DND-41 (cell line): ENCODE data around the gene PCDHGA9.

Experiments used
- CTCF ChIP-seq: IDR thresholded peaks from 2 replicates; pipeline ENCODE4 v1.5.1; 2012; ENCODE audit warnings: borderline replicate concordance, low read length, moderate library complexity, mild to moderate bottlenecking; ENCODE audit not compliant: poor library complexity, severe bottlenecking; ENCODE audit errors: extremely low read depth
- EZH2 ChIP-seq: IDR thresholded peaks from 3 replicates; pipeline ENCODE4 v1.6.1; 2012; ENCODE audit warnings: borderline replicate concordance, low read depth, mild to moderate bottlenecking, moderate library complexity, low read length, inconsistent platforms; ENCODE audit not compliant: severe bottlenecking

- TF ChIP-seq EZH2 (no peak), CTCF (no peak)
Measured at GRCh38 chr5:141398608-141399007, 4.0 kb upstream of the PCDHGA9 start.
